NOMO-1 treated with dmso at 0.1 percent for 144 hours (cell line): ENCODE measurements around the gene MARCHF10.

Experiments
- DNase-seq: peaks from one replicate; lab custom pipeline; 2025; ENCODE audit not compliant: unreplicated experiment; lab: John Stamatoyannopoulos, UW

Gene MARCHF10

GRCh38 chr17:62822080-62822904 is 14.2 kb upstream of the MARCHF10 start:
- DNase-seq = no peak

GRCh38 chr17:62821189-62822079 is 13.3 kb upstream of the MARCHF10 start:
- DNase-seq = no peak

GRCh38 chr17:62819511-62820221 is 11.6 kb upstream of the MARCHF10 start:
- no peak for DNase-seq

- no peak for DNase-seq
These were observed 10.4 kb upstream of the MARCHF10 start for GRCh38 chr17:62818526-62818925.

- no peak for DNase-seq
These were observed 8.2 kb upstream of the MARCHF10 start for GRCh38 chr17:62816282-62816839.

- DNase-seq = no peak
These were observed 1.5 kb upstream of the MARCHF10 start for GRCh38 chr17:62809656-62810055.

GRCh38 chr17:62808576-62808970 is 459 bp upstream of the MARCHF10 start:
- no peak for DNase-seq

- DNase-seq = no peak
These were observed 2.9 kb downstream of the MARCHF10 start for GRCh38 chr17:62805234-62805633.

- no peak for DNase-seq
These were observed 3.3 kb downstream of the MARCHF10 start for GRCh38 chr17:62804822-62805221.

GRCh38 chr17:62804025-62804424 is 4.1 kb downstream of the MARCHF10 start:
- no peak for DNase-seq

GRCh38 chr17:62802561-62803205 is 5.4 kb downstream of the MARCHF10 start:
- DNase-seq = no peak

- no peak for DNase-seq
These were observed 6.5 kb downstream of the MARCHF10 start for GRCh38 chr17:62801553-62802114.

GRCh38 chr17:62800585-62800984 is 7.5 kb downstream of the MARCHF10 start:
- no peak for DNase-seq

- DNase-seq = no peak
These were observed 10.2 kb downstream of the MARCHF10 start for GRCh38 chr17:62797959-62798358.

GRCh38 chr17:62796291-62796690 is 11.8 kb downstream of the MARCHF10 start:
- DNase-seq = no peak

- no peak for DNase-seq
These were observed 13.5 kb downstream of the MARCHF10 start for GRCh38 chr17:62794666-62794971.

GRCh38 chr17:62793919-62794665 is 14.0 kb downstream of the MARCHF10 start:
- no peak for DNase-seq

GRCh38 chr17:62792447-62792800 is 15.7 kb downstream of the MARCHF10 start:
- DNase-seq = no peak

GRCh38 chr17:62791767-62792446 is 16.2 kb downstream of the MARCHF10 start:
- DNase-seq = no peak
